ENCODE data around the gene KCNH8. TPM values are rescaled to one million over a fixed set of nuclear protein-coding genes. Genes with fewer than 3 reads are reported as not detected.

Gene KCNH8
- polyA plus RNA-seq, 3 donors, result 0.03 TPM; not detected in 2

- no peak for DNase-seq
- no peaks in the 10 kb centered on the region for H3K27me3 ChIP-seq (ENCODE audit: control insufficient read depth in 2 of 2, insufficient read depth in 2 of 2, low read length in 2 of 2)
- H3K79me2 ChIP-seq (ENCODE audit: insufficient read depth, low read length), result no peaks in the 10 kb centered on the region
- H3K27me3 Mint-ChIP-seq (ENCODE audit: low read depth in 3 of 3), result no peaks in the 10 kb centered on the region
- no peaks in the 10 kb centered on the region for H3K9me3 ChIP-seq (replicated peaks in 1 of 2; ENCODE audit: control insufficient read depth in 1 of 2, insufficient read depth in 1 of 2, low read length in 2 of 2)
- no peaks in the 10 kb centered on the region for H3K4me1 ChIP-seq (ENCODE audit: control insufficient read depth in 1 of 2, insufficient read depth in 2 of 2, low read length in 2 of 2)
- H3K27ac Mint-ChIP-seq, result no peak overlapping the region
- H2AFZ ChIP-seq (ENCODE audit: insufficient read depth, low read depth, low read length, poor library complexity, severe bottlenecking), result no peak overlapping the region
- WGBS (ENCODE audit: insufficient coverage), result 100% methylated on average over 5 of the region's 8 CpGs
- no peaks in the 10 kb centered on the region for H4K20me1 ChIP-seq (ENCODE audit: insufficient read depth, low read length)
- H3K36me3 Mint-ChIP-seq, result no peaks in the 10 kb centered on the region
- H3K36me3 ChIP-seq (replicated peaks in 1 of 2; ENCODE audit: control insufficient read depth in 1 of 2, insufficient read depth in 2 of 2, low read length in 2 of 2), result no peaks in the 10 kb centered on the region
- H3K27ac ChIP-seq (ENCODE audit: low read depth in 1 of 2, low read length in 2 of 2), result no peak overlapping the region
- H3K4me3 ChIP-seq (replicated peaks in 1 of 3; ENCODE audit: low read depth in 2 of 3, low read length in 3 of 3), result no peak overlapping the region
- no peaks in the 10 kb centered on the region for H3K4me1 Mint-ChIP-seq
- TF ChIP-seq CTCF (IDR thresholded peaks at IDR 0.05), result no peak
- intact Hi-C loops (cut with micrococcal nuclease), result no loop called here
- H3K4me2 ChIP-seq (replicated peaks; ENCODE audit: extremely low read depth, low read length, poor library complexity, severe bottlenecking), result no peak overlapping the region
- H3K4me3 Mint-ChIP-seq, result no peak overlapping the region
- no peak overlapping the region for H3K9ac ChIP-seq (ENCODE audit: insufficient read depth, low read length, poor library complexity, severe bottlenecking)
- H3K9me3 Mint-ChIP-seq, result no peaks in the 10 kb centered on the region
Observed at GRCh38 chr3:19394946-19395345, 246.6 kb downstream of the KCNH8 start.

GRCh38 chr3:19396726-19397125 is 248.4 kb downstream of the KCNH8 start:
- H3K36me3 Mint-ChIP-seq, result no peaks in the 10 kb centered on the region
- H3K9me3 Mint-ChIP-seq, result no peaks in the 10 kb centered on the region
- Histone ChIP-seq H3K27ac (ENCODE audit: low read depth in 1 of 2, low read length in 2 of 2) (no peak overlapping the region), H4K20me1 (ENCODE audit: insufficient read depth, low read length) (no peaks in the 10 kb centered on the region), H3K4me3 (replicated peaks in 1 of 3; ENCODE audit: low read depth in 2 of 3, low read length in 3 of 3) (no peak overlapping the region), H3K9me3 (replicated peaks in 1 of 2; ENCODE audit: control insufficient read depth in 1 of 2, insufficient read depth in 1 of 2, low read length in 2 of 2) (no peaks in the 10 kb centered on the region), H3K4me2 (replicated peaks; ENCODE audit: extremely low read depth, low read length, poor library complexity, severe bottlenecking) (no peak overlapping the region), H3K4me1 (ENCODE audit: control insufficient read depth in 1 of 2, insufficient read depth in 2 of 2, low read length in 2 of 2) (no peaks in the 10 kb centered on the region), H3K79me2 (ENCODE audit: insufficient read depth, low read length) (no peaks in the 10 kb centered on the region), H2AFZ (ENCODE audit: insufficient read depth, low read depth, low read length, poor library complexity, severe bottlenecking) (no peak overlapping the region), H3K27me3 (ENCODE audit: control insufficient read depth in 2 of 2, insufficient read depth in 2 of 2, low read length in 2 of 2) (no peaks in the 10 kb centered on the region), H3K36me3 (replicated peaks in 1 of 2; ENCODE audit: control insufficient read depth in 1 of 2, insufficient read depth in 2 of 2, low read length in 2 of 2) (no peaks in the 10 kb centered on the region), H3K9ac (ENCODE audit: insufficient read depth, low read length, poor library complexity, severe bottlenecking) (no peak overlapping the region)
- H3K4me3 Mint-ChIP-seq, result no peak overlapping the region
- TF ChIP-seq CTCF (IDR thresholded peaks at IDR 0.05), result no peak
- H3K4me1 Mint-ChIP-seq, result no peaks in the 10 kb centered on the region
- no CpG with 5 or more reads among the region's 2 CpGs for WGBS (ENCODE audit: insufficient coverage)
- DNase-seq, result no peak
- intact Hi-C loops (cut with micrococcal nuclease), result no loop called here
- no peaks in the 10 kb centered on the region for H3K27me3 Mint-ChIP-seq (ENCODE audit: low read depth in 3 of 3)
- no peak overlapping the region for H3K27ac Mint-ChIP-seq
